KMS-11 (cell line): ENCODE results near the gene TMEM214.

ENCODE experiments used
- H2AFZ ChIP-seq: fragments of 200-600 bp; sonication (generic); 2 replicates; pipeline ENCODE4 v1.6.1; 2016; ENCODE audit warnings: antibody characterized with exemption, mixed run types, low read depth
- H3K27ac ChIP-seq: fragments of 200-600 bp; sonication (generic); 2 replicates; pipeline ENCODE4 v1.6.1; 2016; ENCODE audit warnings: mild to moderate bottlenecking, mixed run types
- H3K27me3 ChIP-seq: fragments of 200-600 bp; sonication (generic); 2 replicates; pipeline ENCODE4 v1.6.1; 2017; ENCODE audit warnings: mild to moderate bottlenecking, low read depth, mixed run types, moderate library complexity; ENCODE audit not compliant: insufficient read depth
- H3K36me3 ChIP-seq: fragments of 200-600 bp; sonication (generic); 2 replicates; pipeline ENCODE4 v1.6.1; 2017; ENCODE audit warnings: mild to moderate bottlenecking, mixed run types; ENCODE audit not compliant: insufficient read depth
- H3K4me1 ChIP-seq: fragments of 200-600 bp; sonication (generic); 2 replicates; pipeline ENCODE4 v1.6.1; 2016; ENCODE audit warnings: mild to moderate bottlenecking, low read depth, mixed run types; ENCODE audit not compliant: poor library complexity, severe bottlenecking
- H3K4me2 ChIP-seq: fragments of 200-600 bp; sonication (generic); 2 replicates; pipeline ENCODE4 v1.7.0; 2016; ENCODE audit warnings: mild to moderate bottlenecking, mixed run types
- H3K4me3 ChIP-seq: fragments of 200-600 bp; sonication (generic); IDR thresholded peaks from 2 replicates; pipeline ENCODE4 v1.6.1; 2017; ENCODE audit warnings: low read depth, low read length, mixed read lengths; ENCODE audit not compliant: insufficient read depth
- H3K79me2 ChIP-seq: fragments of 200-600 bp; sonication (generic); 2 replicates; pipeline ENCODE4 v1.6.1; 2016; ENCODE audit warnings: low read depth, mixed run types; ENCODE audit not compliant: insufficient read depth
- H3K9ac ChIP-seq: fragments of 200-600 bp; sonication (generic); 2 replicates; pipeline ENCODE4 v1.6.1; 2016; ENCODE audit warnings: mild to moderate bottlenecking, mixed run types
- H4K20me1 ChIP-seq: fragments of 200-600 bp; sonication (generic); 2 replicates; pipeline ENCODE4 v1.6.1; 2016; ENCODE audit warnings: mild to moderate bottlenecking, mixed run types; ENCODE audit not compliant: insufficient read depth
- CTCF ChIP-seq: fragments of 200-600 bp; sonication (generic); conservative IDR thresholded peaks from 2 replicates; pipeline ENCODE4 v1.6.1; 2017; ENCODE audit warnings: low read depth, mild to moderate bottlenecking, antibody characterized with exemption, low read length, moderate library complexity, mixed read lengths

TMEM214 gene

GRCh38 chr2:27081984-27082772 is 49.4 kb downstream of the TMEM214 start:
- Histone ChIP-seq H2AFZ (peak overlapping the region; percentile 65), H3K27ac (peak overlapping the region; percentile 67; the same call in 1 of the 2 replicates), H3K4me1 (peaks cover 9% of the 10 kb centered on the region), H3K36me3 (no peaks in the 10 kb centered on the region), H4K20me1 (no peaks in the 10 kb centered on the region), H3K4me2 (peak overlapping the region; percentile 90), H3K27me3 (peaks cover 8% of the 10 kb centered on the region), H3K4me3 (peak overlapping the region; percentile 47), H3K9ac (peak overlapping the region; percentile 19; the same call in 1 of the 2 replicates), H3K79me2 (no peaks in the 10 kb centered on the region)
- TF ChIP-seq CTCF, result no peak

GRCh38 chr2:27082773-27083409 is 50.1 kb downstream of the TMEM214 start:
- Histone ChIP-seq H2AFZ (no peak overlapping the region), H3K4me3 (no peak overlapping the region), H4K20me1 (no peaks in the 10 kb centered on the region), H3K79me2 (no peaks in the 10 kb centered on the region), H3K36me3 (no peaks in the 10 kb centered on the region), H3K4me1 (peaks cover 16% of the 10 kb centered on the region), H3K27me3 (peaks cover under 1% of the 10 kb centered on the region; the same call in 1 of the 2 replicates), H3K9ac (no peak overlapping the region), H3K27ac (no peak overlapping the region), H3K4me2 (no peak overlapping the region)
- TF ChIP-seq CTCF, result no peak

- no peak overlapping the region for H2AFZ ChIP-seq
- H3K4me1 ChIP-seq, result peaks cover 18% of the 10 kb centered on the region
- H3K79me2 ChIP-seq, result no peaks in the 10 kb centered on the region
- no peak overlapping the region for H3K9ac ChIP-seq
- no peaks in the 10 kb centered on the region for H3K36me3 ChIP-seq
- H3K27me3 ChIP-seq, result no peaks in the 10 kb centered on the region
- no peak overlapping the region for H3K4me2 ChIP-seq
- TF ChIP-seq CTCF, result no peak
- no peak overlapping the region for H3K4me3 ChIP-seq
- no peak overlapping the region for H3K27ac ChIP-seq
- no peaks in the 10 kb centered on the region for H4K20me1 ChIP-seq
Measured at GRCh38 chr2:27083410-27084296, 50.9 kb downstream of the TMEM214 start.

- Histone ChIP-seq H3K4me2 (peak overlapping the region; percentile 68; the same call in 1 of the 2 replicates), H3K79me2 (no peaks in the 10 kb centered on the region), H3K4me1 (peaks cover 18% of the 10 kb centered on the region), H3K4me3 (no peak overlapping the region), H3K9ac (no peak overlapping the region), H4K20me1 (no peaks in the 10 kb centered on the region), H3K27ac (no peak overlapping the region), H3K27me3 (no peaks in the 10 kb centered on the region), H3K36me3 (no peaks in the 10 kb centered on the region), H2AFZ (no peak overlapping the region)
- no peak for TF ChIP-seq CTCF
Measured at GRCh38 chr2:27084297-27085061, 51.7 kb downstream of the TMEM214 start.
